Endothelial cell of umbilical vein (primary cell): Measurements from ENCODE around the gene CASK. TPM values are rescaled to one million over a fixed set of nuclear protein-coding genes. Genes with fewer than 3 reads are reported as not detected.

ENCODE experiments used
- BruUV-seq: library from RNA; stranded (reverse); fragments of 400-500 nt; replicated peaks from 2 replicates; lab custom pipeline; 2021; lab: Mats Ljungman, UMichigan
- CTCF ChIA-PET: fragments of 300-600, 350-600 bp; sonication (Branson Sonifier 250); formaldehyde crosslinking; loops from one replicate; lab custom pipeline; 2021; ENCODE audit warnings: antibody characterized with exemption, inconsistent platforms; lab: Charles Lee
- POLR2A ChIA-PET: fragments of 300-600, 350-600 bp; sonication (Branson Sonifier 250); formaldehyde crosslinking; loops from one replicate; lab custom pipeline; 2021; ENCODE audit warnings: antibody characterized with exemption, inconsistent platforms; lab: Charles Lee
- DNase-seq: peaks from one replicate; pipeline ENCODE4 v3.0.0-alpha.2; 2011; ENCODE audit warnings: low read depth, low spot score
- FAIRE-seq: peaks from 2 replicates; lab custom pipeline; 2011; peaks lifted over from hg19 to GRCh38; lab: Jason Lieb, UNC
- H2AFZ ChIP-seq: 2 replicates; pipeline ENCODE4 v1.6.0; 2012; ENCODE audit warnings: low read depth, low read length, control low read depth, inconsistent platforms
- H3K27ac ChIP-seq: 2 replicates; pipeline ENCODE4 v1.5.1; 2011; ENCODE audit warnings: low read depth, mild to moderate bottlenecking, control low read depth, low read length, moderate library complexity; ENCODE audit not compliant: insufficient read depth
- H3K27me3 ChIP-seq, 2 experiments: 2 replicates each; pipeline versions ENCODE4 v1.6.0 to v1.6.1; 2011; ENCODE audit warnings: low read length in 2 of 2, mixed read lengths in 1 of 2; ENCODE audit not compliant: control insufficient read depth in 2 of 2, insufficient read depth in 2 of 2
- H3K36me3 ChIP-seq, 2 experiments: 2 replicates in 1 of 2; 3 replicates in 1 of 2; pipeline ENCODE4 v1.5.1; 2011; ENCODE audit warnings: low read length in 2 of 2, mild to moderate bottlenecking in 1 of 2, moderate library complexity in 1 of 2; ENCODE audit not compliant: control insufficient read depth in 2 of 2, insufficient read depth in 2 of 2; ENCODE audit errors: extremely low read depth in 1 of 2
- H3K4me1 ChIP-seq: 3 replicates; pipeline ENCODE4 v1.5.1; 2011; ENCODE audit warnings: mild to moderate bottlenecking, low read length; ENCODE audit not compliant: control insufficient read depth, insufficient read depth; ENCODE audit errors: extremely low read depth
- H3K4me2 ChIP-seq: 2 replicates; pipeline ENCODE4 v1.6.1; 2011; ENCODE audit warnings: low read length, control low read depth, mixed read lengths; ENCODE audit not compliant: insufficient read depth
- H3K4me3 ChIP-seq, 3 experiments: fragments of 200-600 bp in 1 of 3; sonication (generic), shearing (Covaris generic) in 1 of 3; replicated peaks in 1 of 3; 2 replicates each; pipeline ENCODE4 v1.5.1; 2011 to 2016; ENCODE audit warnings: control low read depth in 3 of 3, low read length in 3 of 3, mild to moderate bottlenecking in 2 of 3, inconsistent platforms in 1 of 3, low read depth in 1 of 3, moderate library complexity in 1 of 3; ENCODE audit not compliant: insufficient read depth in 1 of 3
- H3K79me2 ChIP-seq: 2 replicates; pipeline ENCODE4 v1.6.0; 2012; ENCODE audit warnings: low read length, inconsistent platforms; ENCODE audit not compliant: control insufficient read depth, insufficient read depth
- H3K9ac ChIP-seq: replicated peaks from 2 replicates; pipeline ENCODE3; 2011; ENCODE audit warnings: low read length, control low read depth; ENCODE audit not compliant: insufficient read depth; ENCODE audit errors: extremely low read depth
- H3K9me1 ChIP-seq: replicated peaks from 3 replicates; pipeline ENCODE4 v1.6.0; 2011; ENCODE audit warnings: mild to moderate bottlenecking, low read length; ENCODE audit not compliant: control insufficient read depth, insufficient read depth; ENCODE audit errors: extremely low read depth
- H3K9me3 ChIP-seq: replicated peaks from 2 replicates; pipeline ENCODE4 v1.5.1; 2012; ENCODE audit warnings: low read length, inconsistent platforms; ENCODE audit not compliant: control insufficient read depth, insufficient read depth
- H4K20me1 ChIP-seq: replicated peaks from 2 replicates; pipeline ENCODE3; 2011; ENCODE audit warnings: mild to moderate bottlenecking, low read length; ENCODE audit not compliant: control insufficient read depth, insufficient read depth; ENCODE audit errors: extremely low read depth
- EZH2 ChIP-seq: IDR thresholded peaks from 2 replicates; pipeline ENCODE4 v1.6.1; 2012; ENCODE audit warnings: borderline replicate concordance, low read depth, mild to moderate bottlenecking, moderate library complexity, low read length, inconsistent platforms; ENCODE audit not compliant: severe bottlenecking
- FOS ChIP-seq: IDR thresholded peaks from 2 replicates; pipeline ENCODE4 v1.6.1; 2011; ENCODE audit warnings: mild to moderate bottlenecking, low read length, moderate library complexity, borderline replicate concordance; ENCODE audit not compliant: insufficient read depth
- GATA2 ChIP-seq: IDR thresholded peaks from 2 replicates; pipeline ENCODE4 v1.7.0; 2011; ENCODE audit warnings: low read depth, mild to moderate bottlenecking, moderate library complexity, mixed read lengths, low read length; ENCODE audit not compliant: insufficient read length, insufficient read depth
- JUN ChIP-seq: IDR thresholded peaks from 2 replicates; pipeline ENCODE4 v1.6.1; 2011; ENCODE audit warnings: borderline replicate concordance, low read depth; ENCODE audit not compliant: insufficient read length, insufficient read depth
- MYC ChIP-seq: IDR thresholded peaks from one replicate; pipeline ENCODE4 v1.6.1; 2011; ENCODE audit warnings: mild to moderate bottlenecking, low read depth, low read length
- POLR2A ChIP-seq: IDR thresholded peaks from 2 replicates; pipeline ENCODE4 v1.6.1; 2012; ENCODE audit warnings: low read depth, mild to moderate bottlenecking, control low read depth, low read length
- POLR2AphosphoS5 ChIP-seq: IDR thresholded peaks from 2 replicates; pipeline ENCODE4 v1.6.1; 2012; ENCODE audit warnings: low read depth, mild to moderate bottlenecking, control low read depth, low read length, moderate library complexity; ENCODE audit not compliant: insufficient read depth
- dilution Hi-C: fragments of 300-500 bp; cut with MboI; formaldehyde crosslinking; loops from one replicate; pipeline ENCODE4 v1.15.0; 2019; ENCODE audit warnings: low sequenced_read_pairs; ENCODE audit not compliant: extremely low pct_ligation_motif_present
- intact Hi-C: fragments of 100-400 bp; cut with micrococcal nuclease; formaldehyde crosslinking; loops from one replicate; pipeline ENCODE4 v1.10.0; 2022
- polyA plus RNA-seq, 4 experiments: library from polyadenylated mRNA; depleted of rRNA in 3 of 4; stranded (reverse) in 3 of 4; unstranded in 1 of 4; fragments of >200 nt; gene quantifications; 2 replicates each; pipeline versions ENCODE4 v1.2.1 to v1.2.3, GENCODE V29; 2011 to 2012; ENCODE audit warnings: missing spikeins in 1 of 4
- total RNA-seq: library from RNA; stranded (reverse); gene quantifications from 2 replicates; pipeline ENCODE4 v1.2.3, GENCODE V29; 2021
- TF ChIP-seq, protein P1 (sequence below): IDR thresholded peaks from 2 replicates; pipeline ENCODE4 v1.6.1; 2011; ENCODE audit not compliant: insufficient read depth, insufficient read length
- TF ChIP-seq, protein P2 (sequence below), 2 donors: IDR thresholded peaks; 1 replicate in 1 of 2; 2 replicates in 1 of 2; pipeline ENCODE4 v1.5.1; 2011; ENCODE audit warnings: low read length in 2 of 2, mild to moderate bottlenecking in 2 of 2, moderate library complexity in 2 of 2, control low read depth in 1 of 2, inconsistent platforms in 1 of 2, low read depth in 1 of 2; ENCODE audit not compliant: insufficient read depth in 1 of 2; ENCODE audit errors: extremely low read depth in 1 of 2

The CASK gene
- total and polyA plus RNA-seq, 2 donors (not counting 3 experiments of a cell fraction or from before 2014, with no cell fraction given): 6.4 to 30.4 TPM

DNA sequence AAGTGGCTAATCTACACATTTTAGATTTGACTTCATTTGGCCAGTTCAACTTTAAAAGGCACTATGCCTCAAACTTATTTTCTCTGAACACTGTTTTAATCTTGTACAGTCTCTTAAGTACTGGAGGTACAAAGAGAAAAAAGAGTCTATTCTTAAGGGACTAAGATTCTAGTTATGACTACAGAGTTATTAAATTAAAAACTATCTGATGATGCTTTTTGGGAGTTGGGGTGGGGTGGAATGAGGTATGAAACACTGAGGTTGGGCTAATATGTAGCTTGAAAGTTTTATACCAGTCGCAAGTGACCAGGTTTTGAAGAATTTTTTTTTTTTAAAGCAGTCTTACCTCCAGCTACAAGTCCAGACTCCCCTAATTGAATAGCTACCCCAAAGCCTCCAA lies 252.3 kb downstream of the CASK start:
- Histone ChIP-seq H3K9me3 (no peaks in the 10 kb centered on the region), H3K4me3 (no peak overlapping the region), H4K20me1 (no peaks in the 10 kb centered on the region), H3K9me1 (no peaks in the 10 kb centered on the region), H3K27me3 (no peaks in the 10 kb centered on the region), H3K4me2 (no peak overlapping the region), H2AFZ (no peak overlapping the region), H3K4me1 (no peaks in the 10 kb centered on the region), H3K36me3 (no peaks in the 10 kb centered on the region), H3K27ac (no peak overlapping the region), H3K9ac (no peak overlapping the region), H3K79me2 (no peaks in the 10 kb centered on the region)
- dilution Hi-C loops (no loop called here), intact Hi-C loops (no loop called here)
- POLR2A ChIA-PET: no interaction called here
- no peak for DNase-seq
- CTCF ChIA-PET: no interaction called here
- BruUV-seq: no TSS peak
- no peak for FAIRE-seq
- TF ChIP-seq POLR2A (no peak), EZH2 (no peak), GATA2 (no peak), JUN (no peak)
- TF ChIP-seq, protein P1, sequence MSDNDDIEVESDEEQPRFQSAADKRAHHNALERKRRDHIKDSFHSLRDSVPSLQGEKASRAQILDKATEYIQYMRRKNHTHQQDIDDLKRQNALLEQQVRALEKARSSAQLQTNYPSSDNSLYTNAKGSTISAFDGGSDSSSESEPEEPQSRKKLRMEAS: no peak

DNA sequence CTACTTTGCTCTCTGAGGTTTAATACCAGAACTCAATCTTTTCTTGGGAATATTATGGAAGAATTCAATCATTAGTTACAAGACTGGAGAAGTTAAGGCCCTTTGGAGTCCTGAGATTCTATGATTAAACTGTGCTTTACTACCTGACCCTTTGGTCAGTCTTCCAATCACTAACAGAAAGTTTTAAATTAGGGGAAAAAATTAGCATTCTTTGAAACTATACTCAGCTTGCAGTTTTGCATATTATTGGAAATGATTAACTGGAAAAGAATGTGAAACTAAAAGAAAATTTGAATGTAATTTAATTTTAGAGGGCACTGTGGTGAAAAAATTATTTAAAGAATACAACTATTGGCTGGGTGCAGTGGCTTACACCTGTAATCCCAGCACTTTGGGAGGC lies 253.2 kb downstream of the CASK start:
- no TSS peak for BruUV-seq
- no peak for DNase-seq
- Histone ChIP-seq H3K4me3 (no peak overlapping the region), H3K36me3 (no peaks in the 10 kb centered on the region), H3K27me3 (no peaks in the 10 kb centered on the region), H3K4me2 (no peak overlapping the region), H4K20me1 (no peaks in the 10 kb centered on the region), H3K79me2 (no peaks in the 10 kb centered on the region), H3K9ac (no peak overlapping the region), H2AFZ (no peak overlapping the region), H3K9me1 (no peaks in the 10 kb centered on the region), H3K9me3 (no peaks in the 10 kb centered on the region), H3K4me1 (no peaks in the 10 kb centered on the region), H3K27ac (no peak overlapping the region)
- intact Hi-C loops (no loop called here), dilution Hi-C loops (no loop called here)
- ChIA-PET POLR2A (no interaction called here), CTCF (no interaction called here)
- FAIRE-seq: no peak
- TF ChIP-seq, protein P1: no peak
- TF ChIP-seq EZH2 (no peak), POLR2AphosphoS5 (no peak), GATA2 (no peak), JUN (no peak), MYC (no peak), FOS (no peak), POLR2A (no peak)
- TF ChIP-seq, protein P2, sequence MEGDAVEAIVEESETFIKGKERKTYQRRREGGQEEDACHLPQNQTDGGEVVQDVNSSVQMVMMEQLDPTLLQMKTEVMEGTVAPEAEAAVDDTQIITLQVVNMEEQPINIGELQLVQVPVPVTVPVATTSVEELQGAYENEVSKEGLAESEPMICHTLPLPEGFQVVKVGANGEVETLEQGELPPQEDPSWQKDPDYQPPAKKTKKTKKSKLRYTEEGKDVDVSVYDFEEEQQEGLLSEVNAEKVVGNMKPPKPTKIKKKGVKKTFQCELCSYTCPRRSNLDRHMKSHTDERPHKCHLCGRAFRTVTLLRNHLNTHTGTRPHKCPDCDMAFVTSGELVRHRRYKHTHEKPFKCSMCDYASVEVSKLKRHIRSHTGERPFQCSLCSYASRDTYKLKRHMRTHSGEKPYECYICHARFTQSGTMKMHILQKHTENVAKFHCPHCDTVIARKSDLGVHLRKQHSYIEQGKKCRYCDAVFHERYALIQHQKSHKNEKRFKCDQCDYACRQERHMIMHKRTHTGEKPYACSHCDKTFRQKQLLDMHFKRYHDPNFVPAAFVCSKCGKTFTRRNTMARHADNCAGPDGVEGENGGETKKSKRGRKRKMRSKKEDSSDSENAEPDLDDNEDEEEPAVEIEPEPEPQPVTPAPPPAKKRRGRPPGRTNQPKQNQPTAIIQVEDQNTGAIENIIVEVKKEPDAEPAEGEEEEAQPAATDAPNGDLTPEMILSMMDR (IDR thresholded peaks at IDR 0.05; ENCODE audit: extremely low read depth in 1 of 2, insufficient read depth in 1 of 2, low read depth in 1 of 2, low read length in 2 of 2): no peak
